Measurements from ENCODE around the gene TRAF2.

Gene TRAF2

GRCh38 chr9:136844761-136845464, 41.4 kb upstream of the TRAF2 start:
- TF ChIP-seq TAF1 (IDR thresholded peaks at IDR 0.05; ENCODE audit: borderline replicate concordance, low read depth, low read length) (no peak), POLR2AphosphoS5 (IDR thresholded peaks at IDR 0.05; ENCODE audit: low read depth, low read length) (no peak), POLR2A (IDR thresholded peaks at IDR 0.05; ENCODE audit: low read depth, low read length) (no peak)
- FAIRE-seq (no peak), DNase-seq (ENCODE audit: insufficient read length) (no peak)

- TF ChIP-seq POLR2AphosphoS5 (IDR thresholded peaks at IDR 0.05; ENCODE audit: low read depth, low read length): no peak
- TF ChIP-seq TAF1 (IDR thresholded peaks at IDR 0.05; ENCODE audit: borderline replicate concordance, low read depth, low read length): no peak
- no peak for TF ChIP-seq POLR2A (IDR thresholded peaks at IDR 0.05; ENCODE audit: low read depth, low read length)
- FAIRE-seq: no peak
- DNase-seq (ENCODE audit: insufficient read length): no peak
These were observed 40.7 kb upstream of the TRAF2 start for GRCh38 chr9:136845465-136846260.

GRCh38 chr9:136846376-136847087, 39.8 kb upstream of the TRAF2 start:
- DNase-seq (ENCODE audit: insufficient read length) (no peak), FAIRE-seq (no peak)
- TF ChIP-seq TAF1 (IDR thresholded peaks at IDR 0.05; ENCODE audit: borderline replicate concordance, low read depth, low read length) (no peak), POLR2A (IDR thresholded peaks at IDR 0.05; ENCODE audit: low read depth, low read length) (no peak), POLR2AphosphoS5 (IDR thresholded peaks at IDR 0.05; ENCODE audit: low read depth, low read length) (no peak)

- DNase-seq (ENCODE audit: insufficient read length) (no peak), FAIRE-seq (no peak)
- TF ChIP-seq POLR2A (IDR thresholded peaks at IDR 0.05; ENCODE audit: low read depth, low read length) (no peak), POLR2AphosphoS5 (IDR thresholded peaks at IDR 0.05; ENCODE audit: low read depth, low read length) (no peak), TAF1 (IDR thresholded peaks at IDR 0.05; ENCODE audit: borderline replicate concordance, low read depth, low read length) (no peak)
These were observed 39.1 kb upstream of the TRAF2 start for GRCh38 chr9:136847088-136847825.

- peak; percentile 74 for DNase-seq (ENCODE audit: insufficient read length)
- FAIRE-seq: peak; percentile 100
- TF ChIP-seq POLR2AphosphoS5 (IDR thresholded peaks at IDR 0.05; ENCODE audit: low read depth, low read length) (no peak; the same call in 1 of the 2 replicates), POLR2A (IDR thresholded peaks at IDR 0.05; ENCODE audit: low read depth, low read length) (peak; percentile 62; the same call in 1 of the 2 replicates)
These were observed 38.4 kb upstream of the TRAF2 start for GRCh38 chr9:136847826-136848392.

- DNase-seq (ENCODE audit: insufficient read length): peak; percentile 48
- no peak for TF ChIP-seq POLR2AphosphoS5 (IDR thresholded peaks at IDR 0.05; ENCODE audit: low read depth, low read length)
- no peak for TF ChIP-seq TAF1 (IDR thresholded peaks at IDR 0.05; ENCODE audit: borderline replicate concordance, low read depth, low read length)
- TF ChIP-seq POLR2A (IDR thresholded peaks at IDR 0.05; ENCODE audit: low read depth, low read length): no peak
- FAIRE-seq: no peak
These were observed 37.8 kb upstream of the TRAF2 start for GRCh38 chr9:136848393-136849037.

GRCh38 chr9:136849038-136849959, 37.0 kb upstream of the TRAF2 start, which contains the start of gene PHPT1:
Gene PHPT1 (plus strand): TSS chr9:136849409. CDS start chr9:136849431, 22 bp downstream.
- FAIRE-seq (peak; percentile 100), DNase-seq (ENCODE audit: insufficient read length) (peak; percentile 100)
- peak; percentile 81 for TF ChIP-seq POLR2AphosphoS5 (IDR thresholded peaks at IDR 0.05; ENCODE audit: low read depth, low read length)
- TF ChIP-seq TAF1 (IDR thresholded peaks at IDR 0.05; ENCODE audit: borderline replicate concordance, low read depth, low read length): peak; percentile 55; the same call in 1 of the 2 replicates
- TF ChIP-seq POLR2A (IDR thresholded peaks at IDR 0.05; ENCODE audit: low read depth, low read length): peak; percentile 86

- no peak; the same call in 1 of the 2 replicates for TF ChIP-seq POLR2A (IDR thresholded peaks at IDR 0.05; ENCODE audit: low read depth, low read length)
- TF ChIP-seq POLR2AphosphoS5 (IDR thresholded peaks at IDR 0.05; ENCODE audit: low read depth, low read length): no peak
- TF ChIP-seq TAF1 (IDR thresholded peaks at IDR 0.05; ENCODE audit: borderline replicate concordance, low read depth, low read length): no peak
- DNase-seq (ENCODE audit: insufficient read length): no peak
- no peak for FAIRE-seq
These were observed 36.1 kb upstream of the TRAF2 start for GRCh38 chr9:136849960-136850865.

Data from GM12892 (cell line).